NCI-H1092 (cell line): ENCODE data around the gene SEPTIN8.

Experiments used
- DNase-seq: peaks from one replicate; lab custom pipeline; 2025; lab: John Stamatoyannopoulos, UW

Gene SEPTIN8

DNA sequence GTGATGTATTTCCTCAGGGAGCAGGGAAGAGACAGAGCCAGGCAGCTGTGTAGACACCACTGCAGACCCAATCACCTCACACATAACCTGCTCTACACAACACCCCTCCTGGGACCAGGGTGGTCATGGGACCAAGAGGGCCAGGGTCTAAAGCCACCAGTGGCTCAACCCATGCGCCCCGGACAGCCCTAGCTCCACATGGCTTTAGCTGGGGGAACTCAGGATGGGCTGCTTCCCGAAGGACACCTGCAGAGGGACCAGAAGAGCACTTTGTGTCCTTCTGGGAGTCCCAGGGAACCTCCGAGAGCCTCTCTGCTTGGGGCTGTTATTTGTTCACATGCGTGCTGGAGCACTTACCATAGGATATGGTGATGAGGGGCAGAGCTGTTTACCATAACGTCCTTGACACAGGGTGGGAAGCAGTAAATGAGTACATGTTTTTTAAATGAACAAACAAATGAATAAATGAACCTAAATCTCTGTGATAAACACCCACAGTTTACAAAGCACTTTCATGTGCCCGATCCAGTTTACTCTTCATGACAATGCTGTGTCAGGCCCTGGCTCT is 12.3 kb downstream of the SEPTIN8 start:
- no peak for DNase-seq

DNA sequence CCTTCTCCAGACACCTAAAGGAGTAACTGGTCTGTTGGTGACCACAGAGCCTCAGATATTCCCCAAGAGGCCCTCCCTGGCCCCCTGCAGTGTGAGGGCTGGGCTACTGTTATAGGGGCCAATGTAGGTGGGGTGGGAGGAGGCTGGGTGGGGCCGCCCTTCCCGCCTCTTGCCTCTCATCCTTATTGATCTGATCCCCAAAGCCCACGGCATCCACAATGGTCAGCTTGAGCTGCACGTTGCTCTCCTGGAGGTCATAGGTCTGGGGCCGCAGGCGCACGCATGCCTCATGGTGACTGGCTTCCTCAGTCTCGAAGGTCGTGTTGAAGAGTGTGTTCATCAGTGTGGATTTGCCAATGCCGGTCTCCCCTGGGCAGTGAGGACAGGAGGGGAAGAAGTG is 13.0 kb downstream of the SEPTIN8 start:
- DNase-seq, result no peak

DNA sequence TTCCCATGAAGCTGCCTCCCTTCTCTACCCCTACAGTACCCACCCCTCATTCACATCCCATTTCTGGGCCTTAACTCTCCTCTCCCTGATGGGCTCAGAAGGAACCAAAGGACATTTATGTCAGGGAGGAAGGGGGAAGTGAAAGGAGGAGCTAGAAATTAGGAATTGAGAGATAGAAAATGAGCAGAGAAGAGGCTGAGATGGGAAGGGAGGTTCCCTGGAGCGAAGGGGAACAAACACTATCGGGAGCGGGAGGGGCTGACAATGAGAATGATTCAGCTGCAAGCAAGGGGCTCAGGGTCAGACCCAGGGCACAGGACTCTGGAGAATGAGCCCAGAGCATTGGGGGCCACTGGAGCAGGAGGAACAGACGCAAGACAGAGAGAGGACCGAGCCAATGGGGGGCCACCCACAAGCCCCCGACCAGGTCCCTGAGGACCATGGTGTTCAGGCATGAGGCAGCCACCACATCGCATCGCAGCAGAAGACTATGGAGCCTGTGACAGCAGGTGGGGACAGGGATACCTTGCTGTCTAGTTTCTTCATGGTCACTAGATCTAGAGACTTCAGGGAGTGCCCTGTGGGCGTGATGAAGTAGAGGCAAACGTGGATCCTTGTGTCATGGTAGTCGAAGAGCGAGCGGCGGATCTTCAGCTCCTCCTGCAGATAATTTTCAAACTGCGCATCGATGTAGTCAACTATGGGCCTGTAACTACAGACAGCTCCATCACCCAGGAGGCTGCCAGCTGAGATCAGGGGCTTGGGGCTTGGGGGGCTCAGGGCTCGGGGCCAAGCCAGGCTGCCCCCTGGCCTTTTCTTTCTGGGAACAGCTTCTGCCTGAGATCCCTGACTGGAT is 13.6 kb downstream of the SEPTIN8 start:
- no peak for DNase-seq

DNA sequence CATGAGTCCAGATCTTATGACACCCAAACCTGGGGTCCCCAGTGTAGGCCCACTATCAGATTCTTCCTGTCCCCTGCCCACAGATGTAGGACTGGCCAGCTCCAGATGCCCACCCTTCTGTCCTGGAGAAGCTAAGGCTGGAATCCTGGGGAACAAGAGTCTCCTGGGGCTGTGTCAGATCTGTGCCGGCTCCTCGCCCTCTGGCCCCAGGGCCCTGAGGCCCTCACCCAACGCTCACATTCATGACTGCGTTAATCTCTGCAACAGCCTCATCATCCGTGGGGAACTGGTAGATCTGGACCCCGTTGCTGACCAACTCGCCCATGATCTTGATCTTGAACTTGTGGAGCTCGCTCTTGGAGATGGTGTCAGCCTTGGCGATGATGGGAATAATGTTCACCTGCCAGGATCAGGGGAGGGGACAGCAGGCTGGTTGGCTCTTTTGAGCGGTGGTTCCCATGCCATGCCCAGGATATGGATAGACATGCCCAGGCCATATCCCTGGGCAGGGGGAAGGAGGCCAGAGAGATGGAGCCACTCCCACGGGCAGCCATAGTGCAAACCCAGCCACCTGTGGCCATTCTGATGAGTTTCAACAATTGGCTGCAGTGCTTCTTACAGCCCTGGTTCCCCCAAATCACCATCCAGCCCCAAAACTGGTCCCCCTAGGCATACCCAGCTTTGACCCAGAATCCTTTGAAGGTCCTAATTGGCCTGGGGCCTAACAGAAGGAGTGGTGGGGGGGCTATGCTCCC is 14.6 kb downstream of the SEPTIN8 start:
- DNase-seq, result no peak

- DNase-seq, result no peak
Observed at GRCh38 chr5:132761321-132762240, 15.5 kb downstream of the SEPTIN8 start.

DNA sequence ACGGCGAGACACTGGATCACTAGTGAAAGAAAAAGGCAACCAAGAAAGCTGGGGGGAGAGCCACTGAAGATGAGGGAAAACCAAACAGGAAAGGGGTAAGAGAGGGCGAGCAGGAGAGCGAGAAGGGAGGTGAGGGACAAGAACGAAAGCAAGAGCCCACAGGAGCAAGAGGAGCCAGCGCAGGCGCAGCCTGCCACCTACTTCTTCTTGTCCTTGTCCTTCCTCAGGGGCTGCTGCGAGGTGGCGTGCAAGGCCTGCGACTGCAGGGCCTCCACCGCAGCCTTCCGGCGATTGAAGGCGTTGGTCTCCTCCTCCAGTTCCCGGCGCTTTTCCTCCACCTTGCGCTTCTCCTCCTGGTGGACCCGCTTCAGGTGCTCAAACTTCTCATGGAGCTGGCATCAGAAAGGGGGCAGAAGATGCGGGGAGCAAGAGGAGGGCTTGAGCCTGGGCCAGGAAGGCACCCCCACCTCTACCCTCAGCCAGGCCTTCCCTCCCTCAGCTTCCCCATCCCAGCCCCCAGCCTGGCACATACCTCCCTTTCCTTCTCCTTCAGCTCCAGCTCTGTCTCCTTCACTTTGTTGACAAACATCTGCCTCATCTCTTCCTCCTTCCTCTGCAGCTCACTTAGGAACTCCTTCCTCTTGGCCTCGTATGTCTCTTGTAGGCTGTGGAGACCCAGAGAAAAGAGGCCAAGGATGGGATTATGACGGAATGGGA is 16.3 kb downstream of the SEPTIN8 start:
- DNase-seq, result no peak

DNA sequence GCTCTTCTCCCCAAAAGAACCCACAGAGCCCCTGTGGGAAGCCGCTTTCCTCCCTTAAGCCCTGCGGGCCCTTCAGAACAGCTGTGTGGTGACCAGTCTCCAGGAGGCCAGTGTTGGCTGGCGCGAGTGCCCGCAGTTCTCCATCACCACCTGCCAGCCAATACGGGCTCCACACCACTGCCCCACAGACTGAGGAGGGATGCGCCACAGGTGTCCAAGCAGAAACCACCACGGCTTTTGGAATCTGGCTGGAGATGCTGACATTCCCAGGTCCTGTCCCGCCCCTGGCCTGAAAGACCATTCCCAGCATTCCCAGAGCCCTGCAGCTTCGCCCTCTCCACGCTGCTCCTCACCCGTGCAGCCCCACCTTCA is 17.0 kb downstream of the SEPTIN8 start:
- no peak for DNase-seq

- no peak for DNase-seq
Observed at GRCh38 chr5:132759114-132760048, 17.7 kb downstream of the SEPTIN8 start.

GRCh38 chr5:132758451-132758850 is 18.6 kb downstream of the SEPTIN8 start:
- no peak for DNase-seq

DNA sequence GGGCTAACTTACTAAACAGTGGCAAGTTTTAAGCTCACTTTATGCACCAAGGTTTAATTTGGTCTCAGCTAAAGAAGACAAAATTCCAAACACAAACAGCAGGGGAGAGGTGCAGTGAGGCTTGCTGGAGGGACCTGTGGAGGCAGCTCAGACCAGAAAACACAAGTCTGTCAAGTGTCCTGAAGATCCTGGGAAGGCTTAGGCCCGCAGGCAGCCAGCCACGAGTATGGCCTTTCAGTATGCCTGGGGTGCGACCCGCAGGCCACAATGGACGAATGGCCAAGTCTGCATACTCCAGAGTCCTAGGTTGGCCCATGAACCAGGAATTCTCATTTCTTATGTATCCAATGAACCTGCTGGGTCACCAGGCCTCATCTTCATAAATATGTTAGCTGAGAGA is 20.5 kb downstream of the SEPTIN8 start:
- no peak for DNase-seq

GRCh38 chr5:132754947-132755346 is 22.1 kb downstream of the SEPTIN8 start:
- no peak for DNase-seq

DNA sequence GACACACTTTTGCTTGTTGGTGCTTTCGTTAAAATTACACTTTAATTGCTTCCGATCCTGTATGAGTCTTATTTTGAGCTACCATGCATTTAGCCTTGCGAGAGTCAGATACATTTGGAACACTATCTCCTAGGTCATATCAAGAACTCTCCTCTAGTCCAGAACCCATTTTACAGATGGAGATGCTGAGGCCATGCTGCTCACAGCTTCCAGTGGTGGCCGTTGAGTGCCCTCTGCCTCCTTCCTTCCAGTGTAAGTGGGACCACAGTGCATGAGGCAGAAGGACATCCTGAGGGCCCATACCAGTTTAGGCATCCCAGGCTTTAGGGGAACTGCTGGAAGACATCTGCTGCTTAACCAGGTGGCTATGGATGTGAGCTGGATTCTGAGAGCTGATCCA is 22.9 kb downstream of the SEPTIN8 start:
- no peak for DNase-seq

DNA sequence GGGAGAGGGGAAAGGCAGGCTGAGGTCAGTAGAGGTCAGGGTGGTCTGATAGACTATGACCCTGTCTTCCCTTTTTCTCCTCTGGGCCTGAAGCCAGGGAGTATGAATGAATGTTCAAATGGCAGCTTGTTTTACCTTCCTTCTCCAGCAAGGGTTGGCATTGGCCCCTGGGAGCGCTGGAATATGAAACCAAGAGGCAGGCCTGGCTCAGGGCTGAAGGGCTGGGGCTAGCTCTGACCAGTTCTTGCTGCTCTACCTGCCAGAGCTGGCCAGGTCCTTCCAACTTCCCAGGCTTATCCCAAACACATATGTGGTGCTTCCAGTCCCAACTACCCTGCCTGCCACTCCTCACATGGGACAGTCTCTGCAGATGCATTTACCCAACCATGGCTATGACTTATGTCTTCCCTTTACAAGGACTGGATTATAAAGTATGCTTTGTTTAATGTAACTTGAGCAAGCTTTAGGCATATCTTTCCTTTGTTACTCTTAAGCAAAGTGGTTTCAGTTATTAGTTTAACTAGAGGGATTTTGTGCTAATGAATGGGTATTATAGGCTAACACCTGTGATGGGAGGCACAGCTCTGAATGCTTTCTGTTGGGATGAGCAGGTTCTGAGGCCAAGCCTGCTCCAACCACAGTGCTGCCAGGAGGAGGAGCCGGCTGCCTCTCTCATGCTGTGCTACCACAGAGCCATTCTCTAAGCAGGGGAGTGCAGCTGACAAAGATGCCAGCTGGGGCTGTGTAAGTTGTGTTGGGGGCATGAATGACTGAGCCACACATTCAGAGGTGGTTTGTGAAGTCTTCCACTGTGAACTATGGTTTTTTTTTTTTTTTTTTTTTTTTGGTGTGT is 23.7 kb downstream of the SEPTIN8 start:
- DNase-seq, result no peak

DNA sequence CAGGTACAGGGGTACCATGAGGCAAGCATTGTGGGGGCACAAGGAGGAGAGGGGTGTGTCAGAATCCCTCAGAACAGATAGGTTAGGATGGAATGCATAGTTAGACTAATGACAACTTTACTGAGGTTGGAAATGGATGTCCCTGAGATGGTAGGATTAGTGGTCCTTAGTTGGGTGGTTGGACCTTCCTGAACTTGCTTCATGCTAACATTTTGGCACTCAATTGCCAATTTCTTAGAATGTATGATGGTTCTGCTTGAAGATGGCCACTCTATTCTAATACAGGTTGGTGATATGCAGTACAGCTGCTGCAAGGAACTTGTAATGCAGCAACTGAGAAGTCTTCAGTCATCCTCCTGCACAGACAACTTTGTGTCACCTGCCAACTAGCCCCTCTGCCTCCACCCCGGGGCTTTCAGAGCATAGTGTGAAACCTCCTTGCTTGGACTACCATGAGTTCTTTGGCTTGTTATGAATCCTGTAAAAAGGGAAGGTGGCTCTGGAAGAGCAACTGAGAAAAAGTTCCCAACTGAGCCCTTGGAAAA is 24.4 kb downstream of the SEPTIN8 start:
- no peak for DNase-seq

DNA sequence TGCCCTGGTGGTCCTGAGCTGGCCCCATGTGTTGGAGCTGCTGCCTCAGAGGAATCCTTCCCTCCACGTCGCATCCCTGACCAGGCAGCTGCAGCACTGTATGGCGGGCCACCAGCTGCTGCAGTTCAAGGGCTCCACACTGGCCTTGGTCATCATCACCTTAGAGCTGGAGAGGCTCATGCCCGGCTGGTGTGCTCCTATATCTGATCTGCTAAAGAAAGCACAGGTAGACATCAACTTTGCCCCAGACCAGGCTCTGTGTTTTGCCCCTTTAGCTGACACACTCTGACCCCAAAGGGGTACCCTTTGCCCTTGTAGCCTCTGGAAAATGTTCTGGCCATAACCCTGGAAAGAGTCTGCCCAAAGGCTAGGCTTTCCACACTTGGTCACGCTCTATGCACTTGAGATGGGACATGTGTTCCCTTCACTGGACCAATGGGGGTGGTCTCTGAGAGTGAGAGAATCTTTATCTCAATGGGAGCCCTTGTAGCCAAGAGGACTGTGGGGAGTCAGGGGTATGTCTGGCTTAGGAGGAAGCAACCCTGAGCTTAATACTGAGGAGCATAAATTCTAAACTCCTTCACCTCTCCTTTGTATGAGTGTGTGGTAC is 25.0 kb downstream of the SEPTIN8 start:
- DNase-seq, result no peak

- DNase-seq, result no peak
Observed at GRCh38 chr5:132751444-132751843, 25.6 kb downstream of the SEPTIN8 start.

DNA sequence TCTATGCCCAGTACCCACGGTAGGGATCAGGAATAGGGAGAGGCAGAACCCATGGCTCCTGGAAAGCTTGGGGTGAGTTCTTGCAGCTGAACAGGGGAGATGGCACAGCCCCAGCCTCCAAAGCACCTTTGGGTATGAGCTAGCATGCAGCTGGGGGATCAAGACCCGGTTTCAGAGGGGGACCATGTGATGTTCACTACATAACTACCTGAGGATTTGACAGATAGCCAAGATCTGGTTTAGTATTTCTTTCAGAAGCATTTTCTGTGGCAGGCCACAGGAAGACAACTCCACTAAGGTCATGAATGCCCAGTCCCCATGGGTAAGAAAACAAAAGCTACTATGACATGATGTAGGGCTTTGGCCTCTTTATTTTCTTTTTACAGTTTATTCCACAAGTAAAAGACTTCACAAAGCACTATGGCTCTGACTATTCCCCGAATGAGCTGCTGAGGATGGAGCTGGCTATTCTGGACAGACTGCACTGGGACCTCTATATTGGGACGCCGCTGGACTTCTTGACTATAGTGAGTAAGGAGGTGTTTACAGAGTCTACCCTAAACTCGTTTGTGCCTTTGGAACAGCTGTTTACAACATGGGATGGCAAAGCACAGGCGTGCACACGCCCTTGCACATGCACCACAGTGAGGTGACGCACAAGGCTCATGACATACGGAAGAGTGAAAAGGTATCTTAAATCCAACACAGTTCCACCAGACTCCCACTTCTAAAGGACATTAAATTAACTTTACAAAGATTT is 26.4 kb downstream of the SEPTIN8 start:
- DNase-seq, result no peak

DNA sequence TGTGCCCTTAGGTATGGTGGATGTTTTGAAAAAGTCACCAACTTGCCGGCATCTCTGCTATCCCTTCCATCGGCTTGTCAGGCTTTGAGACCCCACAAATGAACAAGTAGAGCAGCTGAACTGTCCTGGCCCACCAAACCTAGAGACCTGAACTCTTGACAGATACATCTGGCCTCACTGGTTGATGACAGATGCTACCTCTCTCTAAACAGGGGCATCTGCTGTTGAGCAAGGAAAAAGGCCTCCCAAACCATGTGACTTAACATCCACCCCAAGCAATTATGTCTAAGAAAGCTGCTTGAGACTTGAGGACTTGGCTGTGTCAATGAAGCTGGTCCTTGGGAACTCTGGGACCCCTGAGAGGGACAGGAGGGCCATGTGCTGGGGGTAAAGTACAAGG is 27.5 kb downstream of the SEPTIN8 start:
- no peak for DNase-seq
